Stimulated activated naive CD4-positive, alpha-beta T cell treated with Interleukin-2 at 50 U/mL for 16 hours (primary cell): ENCODE measurements around the gene ZBTB25.

Source experiments
- DNase-seq: peaks from one replicate; lab custom pipeline; 2025; lab: John Stamatoyannopoulos, UW

The ZBTB25 gene

DNA sequence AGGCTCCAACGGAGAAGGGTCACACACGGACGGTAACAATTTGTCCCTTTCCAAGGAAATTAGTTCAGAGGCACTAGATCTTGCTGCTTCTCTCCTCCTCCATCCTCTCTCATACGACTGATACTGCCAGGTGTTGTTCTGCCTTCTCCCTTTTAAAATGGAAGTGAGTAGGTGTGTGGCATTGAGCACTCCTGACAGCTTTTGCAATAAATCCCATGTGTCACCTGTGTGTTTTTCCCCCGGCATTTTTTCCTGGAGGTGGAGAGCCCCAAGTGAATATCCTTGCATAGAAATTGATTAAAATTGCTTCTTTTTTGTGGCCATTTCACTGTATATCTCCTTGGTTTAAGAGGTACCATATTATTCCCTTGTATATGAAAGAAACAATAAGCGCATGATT lies 64.5 kb downstream of the ZBTB25 start:
- no peak for DNase-seq

DNA sequence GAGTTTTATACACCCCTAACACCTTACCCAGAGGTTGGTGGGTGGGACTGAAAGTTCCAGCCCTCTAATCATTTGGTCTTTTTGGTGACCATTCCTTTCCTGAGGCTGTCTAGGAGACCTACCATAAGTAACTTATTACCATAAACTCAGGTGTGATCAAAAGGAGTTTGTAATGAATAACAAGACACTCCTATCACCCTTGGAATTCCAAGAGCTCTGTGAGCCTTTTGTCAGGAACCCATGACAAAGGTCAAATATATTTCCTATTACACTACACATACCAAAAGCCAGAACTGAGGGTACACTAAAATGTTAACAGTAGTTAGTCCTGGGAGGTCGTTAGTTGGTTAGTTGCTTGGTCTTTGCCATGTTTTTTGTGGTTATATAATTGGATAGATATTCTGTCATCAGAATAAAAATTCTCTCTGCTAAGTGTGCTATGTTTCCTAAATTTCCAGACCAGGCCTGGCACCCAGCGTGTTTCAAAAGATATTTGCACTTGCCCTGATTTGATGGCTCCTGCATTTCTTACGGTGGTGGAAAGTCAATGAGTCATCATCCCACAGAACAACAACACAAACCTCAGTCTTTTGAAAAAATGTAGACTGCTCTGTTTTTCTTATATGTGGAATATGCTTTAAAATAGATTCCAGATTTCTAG lies 65.3 kb downstream of the ZBTB25 start:
- DNase-seq: no peak

DNA sequence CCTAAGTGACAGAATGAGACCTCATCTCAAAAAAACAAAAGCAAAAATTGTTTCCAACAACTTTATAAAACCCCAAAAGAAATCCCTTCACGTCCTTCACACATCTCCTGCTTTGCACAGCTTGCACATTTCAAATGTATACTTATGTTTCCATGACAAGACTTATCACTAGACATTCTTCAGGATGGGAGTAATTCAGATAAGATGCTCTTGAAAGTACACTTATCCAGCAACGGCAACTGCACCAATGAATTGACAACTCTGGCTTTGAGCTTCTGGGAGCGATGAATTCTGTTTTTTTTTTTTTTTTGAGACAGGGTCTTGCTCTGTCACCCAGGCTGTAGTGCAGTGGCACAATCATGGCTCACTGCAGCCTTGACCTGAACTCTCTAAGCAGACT lies 69.1 kb downstream of the ZBTB25 start:
- no peak for DNase-seq

DNA sequence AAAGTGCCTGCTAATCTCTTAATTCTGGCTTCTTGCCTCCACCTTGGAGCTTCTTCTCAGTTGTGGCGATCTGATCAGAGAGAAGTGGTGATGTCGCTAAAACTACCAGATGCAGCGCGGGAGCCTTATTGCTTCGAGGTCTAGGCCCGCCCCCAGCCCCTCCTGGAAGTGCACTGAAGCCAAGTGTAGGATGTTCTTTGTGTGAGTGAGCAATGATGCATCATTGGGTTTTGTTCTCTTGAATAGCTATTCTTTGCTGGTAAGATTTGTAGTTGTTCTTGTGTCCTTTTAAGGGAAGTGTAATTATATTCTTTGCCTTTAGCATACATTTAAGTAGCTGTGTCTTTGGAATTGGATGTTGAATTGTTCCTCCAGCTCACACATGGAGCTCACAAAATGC lies 79.7 kb downstream of the ZBTB25 start:
- no peak for DNase-seq

DNA sequence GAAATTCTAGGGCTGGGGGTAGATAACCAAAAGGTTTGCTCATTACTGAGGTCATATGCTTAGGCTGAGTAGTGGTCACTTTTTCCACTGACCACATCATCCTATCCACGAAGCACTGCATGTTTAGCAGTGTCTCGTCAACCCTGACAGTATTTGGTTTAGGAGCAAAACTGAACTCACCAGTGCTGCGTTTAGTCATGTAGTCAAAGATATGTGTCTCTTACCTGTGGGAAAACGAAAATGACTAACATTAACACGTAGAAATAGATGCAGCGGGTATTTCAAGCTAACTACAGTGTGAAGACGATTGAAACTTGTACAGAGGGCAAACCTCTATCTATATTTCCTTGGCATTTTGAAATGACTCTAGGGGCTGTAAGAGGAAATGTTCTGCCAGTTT lies 80.9 kb downstream of the ZBTB25 start:
- no peak for DNase-seq

DNA sequence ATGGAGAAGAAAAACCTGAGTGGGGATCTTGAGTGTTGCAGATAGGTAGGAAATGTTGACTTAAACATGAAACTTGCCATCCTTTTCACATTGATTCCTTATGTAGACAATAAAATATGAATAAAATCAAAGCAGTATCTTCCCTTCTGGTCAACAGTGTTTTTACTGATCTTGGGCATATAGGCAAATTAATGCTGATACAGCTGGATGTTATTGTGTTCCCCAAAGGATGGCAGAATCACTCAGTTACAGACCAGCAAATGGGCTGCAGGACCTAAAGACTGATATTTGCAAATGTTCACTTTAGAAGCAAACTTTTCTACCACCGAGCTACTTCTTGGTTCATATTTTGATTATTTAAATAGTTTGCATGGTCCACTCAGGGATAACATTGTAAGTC lies 81.6 kb downstream of the ZBTB25 start:
- DNase-seq: no peak

DNA sequence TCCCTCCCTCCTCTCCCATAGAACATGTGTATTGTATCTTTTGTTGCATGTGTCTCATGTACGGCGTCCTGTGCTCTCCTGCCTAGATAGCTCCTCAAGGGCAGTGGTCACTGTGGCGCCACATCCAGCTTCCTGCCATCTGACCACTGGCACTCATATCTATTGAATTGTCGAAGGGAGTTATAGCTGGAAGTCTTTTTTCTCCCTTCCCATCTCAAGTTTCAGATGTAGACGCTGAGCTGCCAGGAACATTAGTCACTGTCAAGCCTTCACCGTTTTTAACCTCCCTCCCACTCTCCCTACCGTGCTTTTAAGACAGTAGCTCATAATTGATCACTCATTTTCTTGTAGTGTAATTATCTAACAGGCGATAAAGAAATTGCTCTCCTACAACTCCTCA lies 82.5 kb downstream of the ZBTB25 start:
- DNase-seq: no peak

DNA sequence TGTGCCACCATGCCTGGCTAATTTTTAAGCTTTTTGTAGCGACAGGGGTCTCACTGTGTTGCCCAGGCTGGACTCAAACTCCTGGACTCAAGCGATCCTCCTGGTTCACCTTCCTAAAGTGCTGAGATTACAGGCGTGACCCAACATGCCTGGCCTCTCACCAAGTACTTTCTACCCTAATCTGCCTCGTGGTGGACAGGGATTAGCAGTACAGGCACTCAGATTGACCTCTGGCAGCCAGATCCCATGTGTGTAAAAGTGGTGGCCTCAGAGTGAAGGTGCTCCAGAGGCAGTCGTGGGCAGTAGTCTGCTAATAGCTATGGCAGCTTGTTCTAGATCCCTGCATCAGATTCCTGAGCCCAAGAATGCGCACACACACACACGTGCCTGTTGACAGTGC lies 84.6 kb downstream of the ZBTB25 start:
- no peak for DNase-seq

DNA sequence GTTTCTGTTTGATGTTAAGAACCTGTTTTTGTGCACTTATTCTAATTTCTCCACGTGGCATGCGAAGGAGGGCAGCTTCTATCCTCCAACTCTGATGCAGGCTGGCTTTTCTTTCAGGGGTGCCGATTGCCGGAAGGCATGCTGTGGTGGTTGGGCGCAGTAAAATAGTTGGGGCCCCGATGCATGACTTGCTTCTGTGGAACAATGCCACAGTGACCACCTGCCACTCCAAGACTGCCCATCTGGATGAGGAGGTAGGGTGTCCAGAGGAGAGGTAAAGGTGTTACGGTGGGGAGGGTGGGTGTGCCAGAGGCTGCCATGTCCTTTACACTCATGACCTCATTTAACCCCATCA lies 85.9 kb downstream of the ZBTB25 start:
- no peak for DNase-seq

DNA sequence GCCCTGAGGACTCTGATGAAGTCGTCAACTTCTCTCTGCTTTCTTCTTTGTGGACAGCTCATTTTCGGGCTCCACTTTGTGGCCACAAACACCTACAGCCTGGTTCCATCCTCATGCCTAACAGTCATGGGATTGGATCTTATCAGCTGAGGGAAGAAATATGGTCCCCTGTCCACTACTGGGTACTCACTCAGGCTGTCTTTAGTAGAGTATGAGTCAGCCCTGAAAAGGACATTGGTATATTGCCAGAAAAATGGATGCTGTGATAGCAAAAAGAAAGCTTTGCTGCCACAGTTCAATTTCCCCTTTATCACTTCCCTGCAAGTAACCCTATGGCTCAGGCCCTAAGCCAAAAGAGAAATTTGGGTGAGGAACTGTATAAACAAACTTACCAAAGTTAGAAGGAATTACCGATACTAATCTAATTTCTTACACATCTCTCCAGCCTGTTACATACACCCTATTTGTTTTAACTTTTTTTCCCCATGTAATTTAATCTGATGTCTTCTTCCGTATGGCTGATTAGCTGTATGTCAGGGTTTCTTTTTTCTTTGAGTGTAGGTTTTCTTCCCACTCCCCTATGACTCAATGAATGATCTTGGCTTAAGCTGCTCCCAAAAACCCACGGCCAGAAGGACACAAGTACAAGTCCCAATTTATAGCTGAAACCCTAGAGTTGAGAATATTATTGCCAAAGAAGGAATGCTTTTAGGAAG lies 86.4 kb downstream of the ZBTB25 start:
- no peak for DNase-seq

DNA sequence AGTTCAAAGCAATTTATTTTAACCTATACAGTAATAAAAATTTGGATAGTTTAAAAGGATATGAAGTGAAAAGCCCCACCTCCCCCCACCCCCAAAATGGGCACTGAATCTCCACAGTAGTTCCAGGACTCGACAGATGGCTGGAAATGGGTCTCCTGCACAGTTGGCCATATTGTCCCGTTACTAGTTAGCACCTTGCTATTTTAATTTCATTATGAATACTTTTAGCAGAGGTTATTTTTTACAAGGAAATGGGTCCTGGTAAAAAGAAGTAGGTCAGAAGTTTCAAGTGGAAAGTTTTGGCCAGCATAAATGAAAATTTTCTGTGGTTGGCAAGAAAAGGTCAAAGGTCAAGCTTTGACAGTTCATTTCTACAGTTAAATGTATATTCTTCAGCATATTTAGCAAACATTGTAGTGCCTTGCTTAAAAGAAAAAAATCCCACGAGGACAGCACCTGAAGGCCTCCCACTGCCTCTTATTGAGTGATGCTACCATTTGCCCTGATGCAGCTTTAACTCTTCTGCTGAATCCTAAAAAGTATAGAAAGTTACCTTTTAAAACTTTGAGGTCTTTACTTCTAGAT lies 87.2 kb downstream of the ZBTB25 start:
- no peak for DNase-seq

DNA sequence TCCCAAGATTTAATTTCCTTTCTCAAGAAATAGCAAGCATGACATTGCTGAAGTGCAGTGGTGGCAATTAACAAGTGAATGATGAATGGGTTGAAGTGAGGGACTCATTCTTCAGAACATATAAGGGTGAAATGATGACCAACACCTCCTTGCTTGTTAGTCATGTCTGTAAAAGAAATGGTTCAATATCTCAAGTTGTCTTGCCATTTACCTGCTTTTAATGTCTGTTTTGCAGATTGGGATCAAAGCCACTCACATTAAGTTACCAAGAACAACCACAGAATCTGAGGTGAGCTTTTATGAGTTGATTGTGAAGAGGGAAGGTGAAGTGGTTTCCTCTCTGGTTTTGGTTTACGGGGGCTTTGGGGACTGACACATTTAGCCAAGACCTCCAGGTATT lies 91.4 kb downstream of the ZBTB25 start:
- DNase-seq: no peak

DNA sequence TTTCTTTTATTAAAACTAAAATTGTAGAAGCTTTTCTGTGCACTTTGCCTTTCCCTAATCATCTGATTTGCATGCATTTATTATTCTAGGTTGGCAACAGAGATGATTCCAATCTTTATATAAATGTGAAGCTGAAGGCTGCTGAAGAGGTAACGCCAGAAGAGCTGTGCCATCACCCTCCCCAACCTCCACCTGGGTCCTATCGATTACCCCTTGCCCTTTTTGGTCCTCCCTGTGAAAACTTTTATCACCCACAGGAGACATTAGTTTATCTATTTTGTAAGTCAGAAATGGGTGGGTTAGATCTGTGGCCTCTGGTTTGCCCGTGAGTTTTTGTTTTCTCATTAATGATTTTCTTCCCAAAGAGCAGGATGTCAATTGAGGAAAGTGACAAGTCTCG lies 92.6 kb downstream of the ZBTB25 start:
- DNase-seq: no peak

DNA sequence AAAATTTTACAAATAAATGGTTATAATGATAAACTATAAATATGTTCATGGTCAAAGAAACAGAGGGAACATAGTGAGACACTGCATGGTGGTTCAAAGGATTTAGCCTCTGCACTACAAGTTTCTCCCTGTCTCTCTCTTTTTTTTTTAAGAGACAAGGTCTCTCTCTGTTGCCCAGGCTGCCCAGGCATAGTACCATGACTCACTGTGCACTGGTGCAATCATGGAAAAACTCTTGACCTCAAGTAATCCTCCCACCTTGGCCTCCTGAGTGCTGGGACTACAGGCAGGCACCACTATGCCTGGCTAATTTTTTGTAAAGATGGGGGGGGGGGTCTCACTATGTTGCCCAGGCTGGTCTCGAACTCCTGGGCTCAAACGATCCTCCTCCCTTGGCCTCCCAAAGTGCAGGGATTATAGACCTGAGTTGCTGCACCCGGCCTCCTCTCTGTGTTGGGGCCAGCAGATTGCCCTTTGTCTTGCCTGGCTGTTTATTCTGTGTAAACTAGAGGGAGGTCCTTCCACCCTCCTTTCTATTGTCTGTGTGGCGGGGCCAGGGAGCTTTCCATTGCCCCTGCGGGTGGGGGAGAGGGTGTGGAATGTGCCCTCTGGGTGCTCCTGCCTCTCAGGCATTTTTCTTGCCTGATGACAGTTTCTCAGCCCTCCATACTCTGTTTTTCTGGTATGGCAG lies 93.4 kb downstream of the ZBTB25 start:
- no peak for DNase-seq

DNA sequence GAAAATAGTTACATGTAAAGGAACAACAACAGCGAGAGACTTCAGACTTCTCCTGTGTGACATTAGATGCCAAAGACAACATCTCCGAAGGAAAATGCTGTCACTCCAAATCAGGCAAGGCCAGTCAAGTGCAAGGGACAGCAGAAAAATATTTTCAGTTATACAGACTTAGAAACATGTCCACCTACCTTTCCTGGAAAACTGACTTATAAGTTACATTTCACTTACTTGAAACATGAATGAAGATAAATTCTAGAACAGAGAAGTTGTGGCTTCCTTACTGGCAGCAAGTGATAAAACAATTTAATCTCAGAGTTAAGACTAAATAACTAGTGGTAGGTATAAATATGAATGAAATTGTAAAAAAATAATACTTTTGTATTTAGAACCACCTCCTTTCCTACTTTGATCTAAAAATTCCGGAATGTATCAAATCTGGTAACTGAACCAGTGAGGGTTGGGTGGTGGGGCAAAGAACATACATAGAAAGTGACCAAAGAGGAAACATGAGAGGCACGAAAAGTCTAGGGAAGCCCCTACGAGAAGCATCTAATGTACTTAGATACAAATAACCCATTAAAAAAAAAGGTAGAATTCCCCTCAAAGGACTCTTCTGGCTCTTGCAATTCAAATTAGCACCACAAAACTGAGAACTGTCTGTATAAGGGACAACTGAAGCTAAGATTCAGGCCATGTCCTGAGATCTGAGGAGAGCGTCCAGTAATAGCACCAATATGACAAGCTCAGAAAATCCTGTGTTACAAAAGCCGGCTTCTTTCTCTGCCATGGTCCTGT lies 94.3 kb downstream of the ZBTB25 start:
- no peak for DNase-seq

DNA sequence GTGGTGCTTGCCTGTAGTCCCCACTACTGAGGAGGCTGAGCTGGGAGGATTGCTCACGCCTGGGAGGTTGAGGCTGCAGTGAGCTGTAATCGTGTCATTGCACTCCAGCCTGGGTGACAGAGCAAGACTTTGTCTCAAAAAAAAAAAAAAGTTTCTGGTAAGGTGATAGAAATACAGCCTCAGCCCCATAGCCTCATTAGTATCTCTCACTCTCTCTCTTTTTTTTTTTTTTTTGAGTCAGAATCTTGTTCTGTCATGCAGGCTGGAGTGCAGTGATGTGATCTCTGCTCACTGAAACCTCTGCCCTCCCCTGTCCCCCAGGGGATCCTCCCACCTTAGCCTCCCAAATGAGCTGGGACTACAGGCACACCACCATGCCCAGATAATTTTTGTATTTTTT lies 96.3 kb downstream of the ZBTB25 start:
- no peak for DNase-seq

DNA sequence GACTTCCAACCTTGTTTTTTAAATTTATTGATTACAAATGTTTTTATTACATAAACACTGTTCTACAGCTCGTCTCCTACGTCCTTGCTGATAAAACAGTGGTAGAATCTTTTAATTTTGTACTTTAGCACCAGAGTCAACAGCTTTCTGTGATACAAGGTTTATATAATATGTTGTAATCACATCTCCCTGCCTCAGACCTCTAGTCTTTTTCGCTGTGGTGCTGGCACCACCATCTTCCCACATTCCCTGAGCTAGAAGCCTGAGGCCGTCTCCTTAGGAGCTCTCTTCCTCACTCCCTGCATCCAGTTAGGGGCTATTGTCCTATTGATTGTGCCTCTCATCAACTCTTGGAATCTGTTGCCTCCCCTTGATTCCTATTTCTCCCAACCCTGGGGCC lies 98.3 kb downstream of the ZBTB25 start:
- no peak for DNase-seq

DNA sequence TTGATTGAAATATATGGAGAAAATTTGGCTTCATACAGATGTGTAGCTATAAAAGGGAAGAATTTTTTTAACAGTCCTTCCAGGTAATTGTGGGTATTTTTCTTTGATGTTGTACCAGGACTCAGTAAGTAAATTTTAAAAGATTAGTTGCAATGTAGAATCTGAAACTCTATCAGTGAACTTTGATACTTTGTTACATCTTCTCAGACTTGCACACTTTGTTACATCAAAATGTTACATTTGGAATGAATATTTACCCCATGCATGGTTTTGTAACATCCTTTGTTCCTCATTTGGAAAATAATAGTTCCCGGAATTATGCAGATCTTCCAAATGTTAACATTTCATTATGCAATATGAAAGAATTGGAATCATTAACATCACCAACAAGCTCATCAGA lies 101.7 kb downstream of the ZBTB25 start:
- DNase-seq: no peak

DNA sequence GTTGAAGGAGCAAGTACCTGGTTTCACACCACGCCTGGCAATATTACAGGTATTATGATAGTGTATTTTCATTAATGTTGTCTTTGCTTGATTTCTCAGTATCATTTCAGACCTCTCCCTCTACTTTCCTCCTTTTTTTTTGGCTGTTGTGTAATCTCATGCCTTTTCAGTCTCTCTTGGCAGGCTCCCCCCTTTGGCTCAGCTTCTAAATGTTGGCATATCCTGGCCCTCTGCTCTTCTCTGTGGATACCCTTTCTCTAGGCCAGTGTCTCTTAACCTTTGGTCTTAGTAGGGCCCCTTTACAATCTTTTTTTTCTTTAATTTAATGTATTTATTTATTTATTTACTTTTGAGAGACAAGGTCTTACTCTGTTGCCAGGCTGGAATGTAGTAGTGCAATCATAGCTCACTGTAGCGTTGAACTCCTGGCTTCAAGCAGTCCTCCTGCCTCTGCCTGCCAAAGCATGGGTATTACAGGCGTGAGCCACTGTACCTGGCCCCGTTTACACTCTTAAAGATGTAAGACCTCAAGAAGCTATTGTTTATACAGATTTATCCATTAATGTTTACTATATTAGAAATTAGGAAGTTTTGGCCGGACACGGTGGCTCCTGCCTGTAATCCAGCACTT lies 102.7 kb downstream of the ZBTB25 start:
- DNase-seq: no peak
